Gastroesophageal sphincter (tissue), 2 donors: ENCODE data around the gene GMFB.

Experiments used
- EP300 ChIP-seq: sonication (generic); formaldehyde crosslinking; IDR thresholded peaks from one replicate; pipeline ENCODE4 v1.6.1; 2017; ENCODE audit warnings: antibody characterized with exemption, mild to moderate bottlenecking
- POLR2A ChIP-seq, 2 donors: fragments of 450-650 bp; IDR thresholded peaks; one replicate each; pipeline ENCODE4 v1.6.1; 2017; ENCODE audit warnings: antibody characterized with exemption in 2 of 2, mild to moderate bottlenecking in 2 of 2, moderate library complexity in 1 of 2

GRCh38 chr14:54503486-54503885 is 14.7 kb upstream of the GMFB start:
- TF ChIP-seq EP300 (no peak), POLR2A (IDR thresholded peaks at IDR 0.05) (no peak)
